K562 (cell line): ENCODE measurements around the gene MICU1. TPM values are rescaled to one million over a fixed set of nuclear protein-coding genes. Genes with fewer than 3 reads are reported as not detected.

Experiments
- ATAC-seq: fragments of 200-7000 bp; cut with Tn5 transposase; 3 replicates; pipeline ENCODE4 v1.9.1; 2020; ENCODE audit warnings: moderate library complexity
- BruUV-seq: library from RNA; stranded (reverse); fragments of 400-500 nt; replicated peaks from 2 replicates; lab custom pipeline; 2021; lab: Mats Ljungman, UMichigan
- CTCF ChIA-PET: fragments of 300-600 bp; formaldehyde crosslinking; extraction: SDS; loops from one replicate; lab custom pipeline; 2021; ENCODE audit warnings: low intra/inter-chr PET ratio; lab: Yijun Ruan, JAX
- POLR2A ChIA-PET: fragments of 300-600, 350-650 bp; sonication (Branson Sonifier 250); formaldehyde crosslinking; extraction: SDS; loops from one replicate; lab custom pipeline; 2021; ENCODE audit warnings: antibody characterized with exemption, inconsistent platforms; lab: Yijun Ruan, JAX
- DNase-seq, 4 experiments: peaks; one replicate each; pipeline versions ENCODE4 v3.0.0 to v3.0.0-alpha.2; 2011 to 2018; ENCODE audit warnings: low spot score in 3 of 4, mixed read lengths in 3 of 4; ENCODE audit errors: extremely low read depth in 1 of 4
- FAIRE-seq: peaks from 2 replicates; lab custom pipeline; 2011; peaks lifted over from hg19 to GRCh38; lab: Jason Lieb, UNC
- H2AFZ ChIP-seq: 2 replicates; pipeline ENCODE4 v1.6.0; 2011; ENCODE audit warnings: low read depth, low read length, control low read depth, inconsistent platforms
- H3K27ac ChIP-seq: fragments of 200-600 bp; 3 replicates; pipeline ENCODE4 v1.8.0; 2011; ENCODE audit warnings: low read depth, mild to moderate bottlenecking, control low read depth, inconsistent platforms, low read length, moderate library complexity, mixed read lengths; ENCODE audit errors: extremely low read depth
- H3K27me3 ChIP-seq, 2 experiments: fragments of 300-600 bp in 1 of 2; 2 replicates in 1 of 2; 3 replicates in 1 of 2; pipeline versions ENCODE4 v1.6.0 to v1.8.0; 2011; ENCODE audit warnings: inconsistent platforms in 2 of 2, low read length in 2 of 2, mild to moderate bottlenecking in 1 of 2, mixed read lengths in 1 of 2, moderate library complexity in 1 of 2; ENCODE audit not compliant: control insufficient read depth in 2 of 2, insufficient read depth in 2 of 2
- H3K36me3 ChIP-seq: fragments of 300-600 bp; 3 replicates; pipeline ENCODE4 v1.8.0; 2011; ENCODE audit warnings: mild to moderate bottlenecking, low read length, inconsistent platforms; ENCODE audit not compliant: control insufficient read depth, insufficient read depth
- H3K4me1 ChIP-seq, 2 experiments: fragments of 200-600 bp in 1 of 2; replicated peaks in 1 of 2; 2 replicates in 1 of 2; 3 replicates in 1 of 2; pipeline versions ENCODE4 v1.5.1 to v1.8.0; 2011; ENCODE audit warnings: inconsistent platforms in 2 of 2, low read length in 2 of 2, mild to moderate bottlenecking in 1 of 2, mixed read lengths in 1 of 2, moderate library complexity in 1 of 2; ENCODE audit not compliant: control insufficient read depth in 2 of 2, insufficient read depth in 2 of 2
- H3K4me2 ChIP-seq: 2 replicates; pipeline ENCODE4 v1.6.1; 2011; ENCODE audit warnings: low read length, control low read depth, inconsistent platforms, mixed read lengths; ENCODE audit not compliant: insufficient read depth
- H3K4me3 ChIP-seq: fragments of 200-600 bp; sonication (generic), shearing (Covaris generic); 2 replicates; pipeline ENCODE4 v1.5.1; 2016; ENCODE audit warnings: control low read depth, inconsistent platforms
- H3K79me2 ChIP-seq: fragments of 200-600 bp; 3 replicates; pipeline ENCODE4 v1.8.0; 2011; ENCODE audit warnings: low read length, inconsistent platforms; ENCODE audit not compliant: control insufficient read depth, insufficient read depth
- H3K9ac ChIP-seq, 2 experiments: 2 replicates each; pipeline versions ENCODE4 v1.6.0 to v1.6.1; 2011; ENCODE audit warnings: low read depth in 2 of 2, low read length in 2 of 2, control low read depth in 1 of 2, inconsistent platforms in 1 of 2, mild to moderate bottlenecking in 1 of 2, mixed read lengths in 1 of 2; ENCODE audit not compliant: insufficient read depth in 1 of 2
- H3K9me1 ChIP-seq: one replicate; pipeline ENCODE4 v1.6.0; 2011; ENCODE audit warnings: inconsistent platforms, mild to moderate bottlenecking, low read length, moderate library complexity; ENCODE audit not compliant: control insufficient read depth, insufficient read depth
- H3K9me3 ChIP-seq: replicated peaks from 2 replicates; pipeline ENCODE4 v1.5.1; 2011; ENCODE audit warnings: low read depth, low read length, inconsistent platforms; ENCODE audit not compliant: control insufficient read depth, insufficient read depth
- H4K20me1 ChIP-seq: replicated peaks from 2 replicates; pipeline ENCODE4 v1.6.1; 2011; ENCODE audit warnings: low read length, inconsistent platforms, mixed read lengths; ENCODE audit not compliant: control insufficient read depth, insufficient read depth
- BCOR ChIP-seq: fragments of 450-650 bp; IDR thresholded peaks from 2 replicates; pipeline ENCODE4 v1.6.1; 2016
- CBX3 ChIP-seq, 2 experiments: IDR thresholded peaks; 1 replicate in 1 of 2; 2 replicates in 1 of 2; pipeline ENCODE4 v1.6.1; 2012; ENCODE audit warnings: inconsistent platforms in 2 of 2, low read length in 2 of 2, borderline replicate concordance in 1 of 2, control low read depth in 1 of 2
- NRF1 ChIP-seq, 2 experiments: fragments of 450-650 bp; IDR thresholded peaks in 1 of 2; conservative IDR thresholded peaks in 1 of 2; 2 replicates each; pipeline ENCODE4 v1.6.1; 2014; ENCODE audit warnings: mild to moderate bottlenecking in 2 of 2
- RHOXF2B ChIP-seq: fragments of 250-450 bp; sonication (Bioruptor Pico); conservative IDR thresholded peaks from 2 replicates; pipeline ENCODE4 v1.5.1; 2021
- SMARCE1 ChIP-seq: fragments of 450-650 bp; IDR thresholded peaks from 2 replicates; pipeline ENCODE4 v1.7.1; 2016; ENCODE audit warnings: mild to moderate bottlenecking
- TAF15 ChIP-seq: fragments of 200-400 bp; formaldehyde crosslinking; IDR thresholded peaks from 2 replicates; pipeline ENCODE4 v1.6.1; 2017; ENCODE audit warnings: mild to moderate bottlenecking, low read depth, low read length, moderate library complexity
- TCFL5 ChIP-seq: fragments of 250-450 bp; sonication (Bioruptor Pico); conservative IDR thresholded peaks from 2 replicates; pipeline ENCODE4 v1.6.1; 2021; ENCODE audit warnings: mild to moderate bottlenecking, moderate library complexity, matching md5 sums
- ZBED1 ChIP-seq: IDR thresholded peaks from 2 replicates; pipeline ENCODE4 v1.6.1; 2014
- ZNF197 ChIP-seq: fragments of 200-800 bp; sonication (Bioruptor generic); IDR thresholded peaks from 2 replicates; pipeline ENCODE4 v1.6.1; 2016; ENCODE audit warnings: low read depth, missing genetic modification characterization, missing compliant biosample characterization
- WGBS: fragments of 100-300 bp; shearing (Covaris generic); methylation state at CpG from one replicate; pipeline ENCODE4 v1.1.6; 2016; ENCODE audit warnings: low coverage, mixed read lengths; ENCODE audit not compliant: insufficient coverage; ENCODE audit errors: missing lambda C conversion rate; 5-methylcytosine and 5-hydroxymethylcytosine counted together
- in situ Hi-C: fragments of 300-500 bp; cut with MboI; formaldehyde crosslinking; loops from 4 replicates; pipeline ENCODE4 v1.15.0; 2018; ENCODE audit warnings: inconsistent platforms, mixed read lengths
- intact Hi-C: fragments of 100-400 bp; cut with micrococcal nuclease; formaldehyde crosslinking; loops from 2 replicates; pipeline ENCODE4 v1.14.2; 2022
- polyA plus RNA-seq, 8 experiments: library from polyadenylated mRNA; depleted of rRNA in 4 of 8; stranded (reverse) in 5 of 8; unstranded in 3 of 8; fragments of >200 nt; fragmentation: Nextera tagmentation in 2 of 8; fragmentation: Illumina TruSeq in 1 of 8; extraction: Ambion mirVana in 2 of 8; extraction: Trizol in 1 of 8; gene quantifications; 2 replicates each; pipeline versions ENCODE4 v1.2.1 to v1.2.3, GENCODE V29; 2011 to 2014; ENCODE audit warnings: inconsistent platforms in 1 of 8, missing spikeins in 1 of 8
- total RNA-seq, 7 experiments: library from RNA; depleted of rRNA in 6 of 7; stranded (reverse); fragments of >200 nt in 6 of 7; fragmentation: Illumina TruSeq in 2 of 7; extraction: Trizol in 2 of 7; gene quantifications; 2 replicates each; pipeline versions ENCODE4 v1.2.1 to v1.2.3, GENCODE V29; 2011 to 2021; ENCODE audit warnings: low replicate concordance in 1 of 7
- TF ChIP-seq, protein P1 (sequence below): sonication (generic); formaldehyde crosslinking; IDR thresholded peaks from 2 replicates; pipeline ENCODE4 v1.8.0; 2022; ENCODE audit warnings: mild to moderate bottlenecking, missing genetic modification reagents

MICU1 gene
- total and polyA plus RNA-seq, 9 of the 15 experiments (the other 6 are each of a cell fraction or from before 2014, with no cell fraction given): 29.3 to 76.8 (median 48.4) TPM

GRCh38 chr10:72409167-72409566 is 216.7 kb downstream of the MICU1 start:
- FAIRE-seq (no peak), ATAC-seq (peak; percentile 49; the same call in 1 of the 3 replicates), DNase-seq (no peak)
- intact Hi-C loops (no loop called here), in situ Hi-C loops (no loop called here)
- H3K9ac ChIP-seq: no peak overlapping the region
- POLR2A ChIA-PET: interaction anchor here (0.9 to 1.1 kb wide), 2 partner anchors 8 to 16 kb away, joined by 4 read pairs; no protein-coding TSS in a partner anchor
- H3K4me2 ChIP-seq: no peak overlapping the region
- BruUV-seq: no TSS peak
- no peaks in the 10 kb centered on the region for H4K20me1 ChIP-seq
- H3K9me3 ChIP-seq: no peaks in the 10 kb centered on the region
- no peaks in the 10 kb centered on the region for H3K4me1 ChIP-seq
- no peak overlapping the region for H3K4me3 ChIP-seq
- TF ChIP-seq BCOR (no peak), SMARCE1 (no peak), ZBED1 (no peak), RHOXF2B (CRISPR knock-in tag) (no peak)
- 0 out of 3 replicates have a peak, but pooled peaks cover 3% of the 10 kb centered on the region for H3K36me3 ChIP-seq
- WGBS: 17% methylated on average over 1 of the region's 1 CpG
- CTCF ChIA-PET: no interaction called here
- H3K27ac ChIP-seq: no peak overlapping the region
- H3K9me1 ChIP-seq: no peaks in the 10 kb centered on the region
- no peaks in the 10 kb centered on the region for H3K79me2 ChIP-seq
- no peaks in the 10 kb centered on the region for H3K27me3 ChIP-seq
- no peak overlapping the region for H2AFZ ChIP-seq

DNA sequence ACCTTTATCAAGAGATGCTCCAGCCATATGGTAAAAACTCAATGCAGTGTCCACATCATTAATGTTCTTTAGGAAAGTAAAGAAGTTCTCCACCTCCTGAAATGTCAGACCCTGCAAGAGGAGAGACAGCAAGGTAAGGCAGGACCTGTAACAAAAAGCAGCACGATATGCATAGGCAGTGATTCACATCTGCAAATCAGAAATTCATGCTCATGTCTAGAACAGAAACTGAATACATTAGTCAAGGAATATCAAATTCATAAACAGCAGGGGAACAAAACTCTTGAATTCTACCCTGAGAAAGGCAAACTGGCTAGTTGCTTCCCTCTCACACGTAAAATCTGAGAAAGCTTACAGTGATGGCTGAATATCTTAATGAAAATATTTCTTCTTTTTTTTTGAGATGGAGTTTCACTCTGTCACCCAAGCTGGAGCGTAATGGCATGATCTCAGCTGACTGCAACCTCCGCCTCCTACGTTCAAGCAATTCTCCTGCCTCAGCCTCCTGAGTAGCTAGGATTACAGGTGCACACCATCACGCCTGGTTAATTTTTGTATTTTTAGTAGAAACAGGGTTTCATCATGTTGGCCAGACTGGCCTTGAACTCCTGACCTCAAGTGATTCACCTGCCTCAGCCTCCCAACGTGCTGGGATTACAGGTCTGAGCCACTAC is 217.8 kb downstream of the MICU1 start:
- CTCF ChIA-PET: no interaction called here
- no TSS peak for BruUV-seq
- no peak for FAIRE-seq
- in situ Hi-C loops: no loop called here
- 61% methylated on average over 7 of the region's 7 CpGs for WGBS
- ATAC-seq: no peak
- H2AFZ ChIP-seq: no peak overlapping the region
- H3K4me3 ChIP-seq: no peak overlapping the region
- POLR2A ChIA-PET: interaction anchor here (0.7 to 1.1 kb wide), 2 partner anchors 12 to 63 kb away, joined by 3 read pairs; no protein-coding TSS in a partner anchor
- H3K27ac ChIP-seq: no peak overlapping the region
- no peaks in the 10 kb centered on the region for H3K4me1 ChIP-seq
- H3K36me3 ChIP-seq: 0 out of 3 replicates have a peak, but pooled peaks cover 3% of the 10 kb centered on the region
- TF ChIP-seq, protein P1, sequence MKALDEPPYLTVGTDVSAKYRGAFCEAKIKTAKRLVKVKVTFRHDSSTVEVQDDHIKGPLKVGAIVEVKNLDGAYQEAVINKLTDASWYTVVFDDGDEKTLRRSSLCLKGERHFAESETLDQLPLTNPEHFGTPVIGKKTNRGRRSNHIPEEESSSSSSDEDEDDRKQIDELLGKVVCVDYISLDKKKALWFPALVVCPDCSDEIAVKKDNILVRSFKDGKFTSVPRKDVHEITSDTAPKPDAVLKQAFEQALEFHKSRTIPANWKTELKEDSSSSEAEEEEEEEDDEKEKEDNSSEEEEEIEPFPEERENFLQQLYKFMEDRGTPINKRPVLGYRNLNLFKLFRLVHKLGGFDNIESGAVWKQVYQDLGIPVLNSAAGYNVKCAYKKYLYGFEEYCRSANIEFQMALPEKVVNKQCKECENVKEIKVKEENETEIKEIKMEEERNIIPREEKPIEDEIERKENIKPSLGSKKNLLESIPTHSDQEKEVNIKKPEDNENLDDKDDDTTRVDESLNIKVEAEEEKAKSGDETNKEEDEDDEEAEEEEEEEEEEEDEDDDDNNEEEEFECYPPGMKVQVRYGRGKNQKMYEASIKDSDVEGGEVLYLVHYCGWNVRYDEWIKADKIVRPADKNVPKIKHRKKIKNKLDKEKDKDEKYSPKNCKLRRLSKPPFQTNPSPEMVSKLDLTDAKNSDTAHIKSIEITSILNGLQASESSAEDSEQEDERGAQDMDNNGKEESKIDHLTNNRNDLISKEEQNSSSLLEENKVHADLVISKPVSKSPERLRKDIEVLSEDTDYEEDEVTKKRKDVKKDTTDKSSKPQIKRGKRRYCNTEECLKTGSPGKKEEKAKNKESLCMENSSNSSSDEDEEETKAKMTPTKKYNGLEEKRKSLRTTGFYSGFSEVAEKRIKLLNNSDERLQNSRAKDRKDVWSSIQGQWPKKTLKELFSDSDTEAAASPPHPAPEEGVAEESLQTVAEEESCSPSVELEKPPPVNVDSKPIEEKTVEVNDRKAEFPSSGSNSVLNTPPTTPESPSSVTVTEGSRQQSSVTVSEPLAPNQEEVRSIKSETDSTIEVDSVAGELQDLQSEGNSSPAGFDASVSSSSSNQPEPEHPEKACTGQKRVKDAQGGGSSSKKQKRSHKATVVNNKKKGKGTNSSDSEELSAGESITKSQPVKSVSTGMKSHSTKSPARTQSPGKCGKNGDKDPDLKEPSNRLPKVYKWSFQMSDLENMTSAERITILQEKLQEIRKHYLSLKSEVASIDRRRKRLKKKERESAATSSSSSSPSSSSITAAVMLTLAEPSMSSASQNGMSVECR: no peak
- TF ChIP-seq ZNF197 (CRISPR knock-in tag) (no peak), TAF15 (no peak), CBX3 (IDR thresholded peaks at IDR 0.05; ENCODE audit: borderline replicate concordance in 1 of 2, low read length in 2 of 2) (no peak), TCFL5 (CRISPR knock-in tag) (no peak), NRF1 (conservative IDR thresholded peaks at IDR 0.05 in 1 of 2, IDR thresholded peaks at IDR 0.05 in 1 of 2) (no peak)
- no peaks in the 10 kb centered on the region for H4K20me1 ChIP-seq
- DNase-seq: no peak
- H3K9ac ChIP-seq: no peak overlapping the region
- no peaks in the 10 kb centered on the region for H3K9me3 ChIP-seq
- H3K27me3 ChIP-seq: no peaks in the 10 kb centered on the region
- intact Hi-C loops: no loop called here
- H3K4me2 ChIP-seq: no peak overlapping the region
- no peaks in the 10 kb centered on the region for H3K9me1 ChIP-seq
- H3K79me2 ChIP-seq: no peaks in the 10 kb centered on the region
